B cell (primary cell): ENCODE results near the gene GH2. TPM values are rescaled to one million over a fixed set of nuclear protein-coding genes. Genes with fewer than 3 reads are reported as not detected.

Experiments
- ATAC-seq: fragments of 200-7000 bp; cut with Tn5 transposase; one replicate; pipeline ENCODE4 v1.10.0; 2021; ENCODE audit warnings: low read depth, mild to moderate bottlenecking, moderate number of reproducible peaks, moderate library complexity
- CTCF ChIA-PET: fragments of 350-600 bp; sonication (Branson Sonifier 250); formaldehyde crosslinking; loops from one replicate; lab custom pipeline; 2021; ENCODE audit warnings: antibody characterized with exemption, inconsistent platforms; lab: Charles Lee
- POLR2A ChIA-PET: fragments of 350-600 bp; sonication (Branson Sonifier 250); formaldehyde crosslinking; loops from one replicate; lab custom pipeline; 2021; ENCODE audit warnings: antibody characterized with exemption; lab: Charles Lee
- DNase-seq: peaks from one replicate; pipeline ENCODE4 v3.0.0; 2013
- H2AFZ ChIP-seq: 2 replicates; pipeline ENCODE4 v1.6.1; 2012; ENCODE audit warnings: mild to moderate bottlenecking, low read depth, low read length; ENCODE audit not compliant: insufficient read depth, poor library complexity, severe bottlenecking
- H3K27ac ChIP-seq, 2 donors: 1 replicate in 1 of 2; 2 replicates in 1 of 2; pipeline ENCODE4 v1.5.1; 2012 to 2013; ENCODE audit warnings: low read length in 2 of 2, mild to moderate bottlenecking in 2 of 2, moderate library complexity in 1 of 2
- H3K27me3 ChIP-seq, 4 experiments: fragments of 200-600 bp in 1 of 4; sonication (generic) in 1 of 4; replicated peaks in 1 of 4; 1 replicate in 2 of 4; 2 replicates in 2 of 4; pipeline versions ENCODE4 v1.6.1 to v1.7.0; 2013 to 2016; ENCODE audit warnings: low read length in 3 of 4, mild to moderate bottlenecking in 2 of 4, mixed read lengths in 1 of 4, moderate library complexity in 1 of 4; ENCODE audit not compliant: insufficient read depth in 4 of 4, control insufficient read depth in 3 of 4; ENCODE audit errors: control extremely low read depth in 1 of 4
- H3K36me3 ChIP-seq, 2 experiments: replicated peaks in 1 of 2; 1 replicate in 1 of 2; 2 replicates in 1 of 2; pipeline versions ENCODE4 v1.6.1 to v1.7.1; 2013; ENCODE audit warnings: low read length in 1 of 2; ENCODE audit not compliant: insufficient read depth in 2 of 2, control insufficient read depth in 1 of 2; ENCODE audit errors: control extremely low read depth in 1 of 2, extremely low read depth in 1 of 2
- H3K4me1 ChIP-seq, 2 donors: fragments of 200-600 bp in 1 of 2; sonication (generic) in 1 of 2; 1 replicate in 1 of 2; 2 replicates in 1 of 2; pipeline versions ENCODE4 v1.5.1 to v1.6.1; 2013 to 2017; ENCODE audit warnings: low read length in 2 of 2; ENCODE audit not compliant: control insufficient read depth in 2 of 2, insufficient read depth in 2 of 2
- H3K4me2 ChIP-seq: replicated peaks from 2 replicates; pipeline ENCODE3; 2012; ENCODE audit warnings: mild to moderate bottlenecking, low read depth, low read length; ENCODE audit not compliant: poor library complexity, severe bottlenecking
- H3K4me3 ChIP-seq, 5 experiments: fragments of 200-600 bp in 1 of 5; sonication (generic) in 1 of 5; 1 replicate in 3 of 5; 2 replicates in 2 of 5; pipeline versions ENCODE4 v1.5.1 to v1.7.0; 2011 to 2016; ENCODE audit warnings: low read length in 4 of 5, mild to moderate bottlenecking in 4 of 5, low read depth in 2 of 5, control low read depth in 1 of 5, moderate library complexity in 1 of 5; ENCODE audit not compliant: insufficient read depth in 1 of 5; ENCODE audit errors: control extremely low read depth in 1 of 5, extremely low read depth in 1 of 5
- H3K79me2 ChIP-seq: fragments of 200-600 bp; sonication (generic); one replicate; pipeline ENCODE4 v1.6.0; 2016; ENCODE audit warnings: low read length; ENCODE audit not compliant: control insufficient read depth, insufficient read depth
- H3K9ac ChIP-seq: fragments of 200-600 bp; sonication (generic); 2 replicates; pipeline ENCODE4 v1.6.1; 2017; ENCODE audit warnings: mild to moderate bottlenecking, low read length, moderate library complexity
- H3K9me3 ChIP-seq, 3 donors: one replicate each; pipeline versions ENCODE4 v1.6.1 to v1.7.1; 2013; ENCODE audit warnings: low read length in 2 of 3; ENCODE audit not compliant: control insufficient read depth in 2 of 3, insufficient read depth in 1 of 3; ENCODE audit errors: control extremely low read depth in 1 of 3
- H4K20me1 ChIP-seq: 2 replicates; pipeline ENCODE4 v1.6.0; 2012; ENCODE audit warnings: mild to moderate bottlenecking, low read length; ENCODE audit not compliant: insufficient read depth, control insufficient read depth, poor library complexity, severe bottlenecking
- H3K27ac Mint-ChIP-seq: one replicate; pipeline ENCODE4 v1.8.0; 2021; ENCODE audit warnings: mixed read lengths
- H3K27me3 Mint-ChIP-seq: one replicate; pipeline ENCODE4 v1.8.0; 2021; ENCODE audit warnings: mixed read lengths
- H3K4me1 Mint-ChIP-seq: one replicate; pipeline ENCODE4 v1.8.0; 2021; ENCODE audit warnings: mixed read lengths
- H3K4me3 Mint-ChIP-seq: one replicate; pipeline ENCODE4 v1.8.0; 2021; ENCODE audit warnings: mixed read lengths
- H3K9me3 Mint-ChIP-seq: one replicate; pipeline ENCODE4 v1.8.0; 2022; ENCODE audit warnings: mixed read lengths; ENCODE audit not compliant: insufficient read depth
- EZH2 ChIP-seq: IDR thresholded peaks from 2 replicates; pipeline ENCODE4 v1.6.1; 2012; ENCODE audit warnings: borderline replicate concordance, low read depth, mild to moderate bottlenecking, moderate library complexity, low read length; ENCODE audit not compliant: insufficient read depth, poor library complexity, severe bottlenecking
- WGBS: methylation state at CpG from one replicate; pipeline ENCODE4 v1.1.5; 2013; ENCODE audit warnings: missing lambda C conversion rate; ENCODE audit not compliant: insufficient coverage; 5-methylcytosine and 5-hydroxymethylcytosine counted together
- intact Hi-C: fragments of 100-400 bp; cut with micrococcal nuclease; formaldehyde crosslinking; loops from one replicate; pipeline ENCODE4 v1.10.0; 2022
- polyA plus RNA-seq: library from polyadenylated mRNA; depleted of rRNA; stranded (reverse); fragments of >200 nt; gene quantifications from 2 replicates; pipeline ENCODE4 v1.2.3, GENCODE V29; 2012
- total RNA-seq, 2 donors: library from RNA; stranded (reverse); fragments of 120-200 nt in 1 of 2; gene quantifications; 1 replicate in 1 of 2; 2 replicates in 1 of 2; pipeline versions ENCODE4 v1.2.3 to v1.2.4, GENCODE V29; 2013 to 2022
- TF ChIP-seq, protein P1 (sequence below): fragments of 200-600 bp; IDR thresholded peaks from one replicate; pipeline ENCODE4 v1.8.0; 2022; ENCODE audit warnings: antibody characterized with exemption, mild to moderate bottlenecking

Gene GH2
- total and polyA plus RNA-seq, 2 donors (not counting 1 experiment from before 2014, with no cell fraction given) = not detected

DNA sequence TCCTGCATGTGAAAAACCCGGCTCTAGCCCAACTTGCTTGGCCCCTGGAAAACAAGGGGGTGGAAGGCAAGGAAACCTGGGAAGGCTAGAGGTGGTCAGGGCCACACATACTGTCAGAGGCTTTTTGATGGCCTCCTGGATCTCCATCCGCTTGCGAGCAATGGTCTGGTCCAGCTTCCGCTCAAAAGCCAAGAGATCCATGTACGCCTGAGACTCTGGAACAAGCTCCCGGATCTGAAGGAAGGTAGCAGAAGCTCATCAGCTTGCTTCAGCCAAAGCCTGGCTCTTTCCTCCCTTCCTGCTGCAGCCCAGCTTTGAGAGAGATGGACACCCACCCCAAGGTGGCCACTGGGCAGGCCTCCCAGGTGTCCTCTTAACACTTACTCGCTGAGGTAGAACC, 44.9 kb downstream of the GH2 start:
- TF ChIP-seq EZH2 = no peak
- TF ChIP-seq, protein P1, sequence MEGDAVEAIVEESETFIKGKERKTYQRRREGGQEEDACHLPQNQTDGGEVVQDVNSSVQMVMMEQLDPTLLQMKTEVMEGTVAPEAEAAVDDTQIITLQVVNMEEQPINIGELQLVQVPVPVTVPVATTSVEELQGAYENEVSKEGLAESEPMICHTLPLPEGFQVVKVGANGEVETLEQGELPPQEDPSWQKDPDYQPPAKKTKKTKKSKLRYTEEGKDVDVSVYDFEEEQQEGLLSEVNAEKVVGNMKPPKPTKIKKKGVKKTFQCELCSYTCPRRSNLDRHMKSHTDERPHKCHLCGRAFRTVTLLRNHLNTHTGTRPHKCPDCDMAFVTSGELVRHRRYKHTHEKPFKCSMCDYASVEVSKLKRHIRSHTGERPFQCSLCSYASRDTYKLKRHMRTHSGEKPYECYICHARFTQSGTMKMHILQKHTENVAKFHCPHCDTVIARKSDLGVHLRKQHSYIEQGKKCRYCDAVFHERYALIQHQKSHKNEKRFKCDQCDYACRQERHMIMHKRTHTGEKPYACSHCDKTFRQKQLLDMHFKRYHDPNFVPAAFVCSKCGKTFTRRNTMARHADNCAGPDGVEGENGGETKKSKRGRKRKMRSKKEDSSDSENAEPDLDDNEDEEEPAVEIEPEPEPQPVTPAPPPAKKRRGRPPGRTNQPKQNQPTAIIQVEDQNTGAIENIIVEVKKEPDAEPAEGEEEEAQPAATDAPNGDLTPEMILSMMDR = no peak
- H3K4me1 ChIP-seq = peaks cover 39 to 48% of the 10 kb centered on the region in 2 donors
- H3K27ac ChIP-seq = no peak overlapping the region
- H3K36me3 ChIP-seq = peaks cover 2 to 59% of the 10 kb centered on the region in 2 experiments
- 97% methylated on average over 7 of the region's 7 CpGs for WGBS
- Mint-ChIP-seq H3K4me1 (peaks cover 45% of the 10 kb centered on the region), H3K27ac (no peak overlapping the region), H3K9me3 (no peaks in the 10 kb centered on the region), H3K4me3 (no peak overlapping the region), H3K27me3 (no peaks in the 10 kb centered on the region)
- H3K79me2 ChIP-seq = peaks cover 61% of the 10 kb centered on the region
- H3K9me3 ChIP-seq = no peaks in the 10 kb centered on the region
- ATAC-seq (no peak), DNase-seq (no peak)
- H2AFZ ChIP-seq = no peak overlapping the region
- H3K27me3 ChIP-seq = no peaks in the 10 kb centered on the region
- ChIA-PET POLR2A (no interaction called here), CTCF (no interaction called here)
- H4K20me1 ChIP-seq = peaks cover 66% of the 10 kb centered on the region
- H3K4me2 ChIP-seq = no peak overlapping the region
- no peak overlapping the region for H3K9ac ChIP-seq
- H3K4me3 ChIP-seq = no peak overlapping the region
- intact Hi-C loops = loop anchor here (5.0 kb wide), 1 partner anchor 410 kb away; no protein-coding TSS in a partner anchor

DNA sequence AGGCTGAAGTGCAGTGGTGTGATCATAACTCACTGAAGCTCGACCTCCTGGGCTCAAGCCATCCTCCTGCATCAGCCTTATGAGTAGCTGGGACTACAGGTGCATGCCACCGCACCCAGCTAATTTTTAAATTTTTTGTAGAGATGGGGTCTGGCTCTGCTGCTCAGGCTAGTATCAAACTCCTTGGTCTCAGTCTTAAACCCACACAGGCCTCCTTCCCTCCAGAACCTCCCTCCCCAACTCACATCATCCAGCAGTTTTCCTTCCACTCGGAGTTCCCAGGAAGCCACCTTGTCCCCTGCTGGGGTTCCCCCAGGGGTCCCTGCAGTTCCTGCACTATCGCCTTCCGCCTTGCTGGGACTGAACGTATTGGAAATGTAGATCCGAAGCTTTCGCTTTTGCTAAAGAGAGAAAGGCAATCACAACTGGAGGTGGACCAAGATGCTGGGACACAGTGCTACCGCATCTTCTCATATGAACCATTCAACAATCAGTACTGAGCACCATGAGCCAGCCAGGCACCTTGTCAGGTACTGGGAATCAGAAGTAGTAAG, 46.5 kb downstream of the GH2 start:
- Histone ChIP-seq H2AFZ (no peak overlapping the region), H3K4me1 (peaks cover 28 to 40% of the 10 kb centered on the region in 2 donors), H3K4me2 (no peak overlapping the region), H3K36me3 (peaks cover 2 to 75% of the 10 kb centered on the region in 2 experiments), H3K79me2 (peaks cover 47% of the 10 kb centered on the region), H3K9me3 (no peaks in the 10 kb centered on the region), H3K9ac (no peak overlapping the region), H4K20me1 (peaks cover 51% of the 10 kb centered on the region), H3K27me3 (no peaks in the 10 kb centered on the region), H3K27ac (peak overlapping the region; percentile 13 to 41), H3K4me3 (no peak overlapping the region)
- POLR2A ChIA-PET = no interaction called here
- WGBS = 93% methylated on average over 8 of the region's 9 CpGs
- intact Hi-C loops = loop anchor here (2.0 to 5.0 kb wide), 2 partner anchors 138 to 408 kb away; no protein-coding TSS in a partner anchor
- no peaks in the 10 kb centered on the region for H3K27me3 Mint-ChIP-seq
- CTCF ChIA-PET = interaction anchor here (0.7 to 2.9 kb wide), 15 partner anchors 8 to 415 kb away, joined by 3 to 15 read pairs (median 4); partner anchors contain the start of gene ERN1
- H3K4me1 Mint-ChIP-seq = peaks cover 40% of the 10 kb centered on the region
- DNase-seq (no peak), ATAC-seq (no peak)
- H3K9me3 Mint-ChIP-seq = no peaks in the 10 kb centered on the region
- TF ChIP-seq, protein P1 = peak; percentile 37
- no peak for TF ChIP-seq EZH2
- H3K27ac Mint-ChIP-seq = peak overlapping the region; percentile 13
- no peak overlapping the region for H3K4me3 Mint-ChIP-seq
